ENCODE measurements around the gene CX3CR1. TPM values are rescaled to one million over a fixed set of nuclear protein-coding genes. Genes with fewer than 3 reads are reported as not detected.

The CX3CR1 gene
- total RNA-seq, 1 donor from 2014 or later, result not detected

DNA sequence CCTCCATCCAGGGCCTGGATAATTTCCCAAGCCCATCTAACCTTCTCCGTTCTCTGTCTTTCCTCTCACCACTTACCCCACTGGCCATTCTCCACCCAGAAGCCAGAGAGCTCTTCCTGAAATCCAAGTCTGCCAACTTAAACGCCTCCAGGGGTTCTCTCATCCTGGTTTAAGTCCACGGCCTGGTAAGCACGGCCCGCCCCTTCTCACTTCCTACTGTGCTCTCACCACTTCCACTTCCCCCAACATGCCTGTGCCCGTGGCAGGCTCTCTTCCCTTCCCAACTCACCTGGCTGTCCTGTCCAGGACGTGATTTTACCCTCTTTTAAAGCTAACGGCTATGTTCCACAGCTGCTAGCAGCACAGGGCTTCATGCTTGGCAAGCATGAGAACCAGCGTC is 1.7 kb upstream of the CX3CR1 start:
- no peak for DNase-seq
- peaks cover 2% of the 10 kb centered on the region for H3K27me3 Mint-ChIP-seq (ENCODE audit: unreplicated experiment)
- no peaks in the 10 kb centered on the region for H3K36me3 Mint-ChIP-seq (ENCODE audit: unreplicated experiment)
- TF ChIP-seq, protein P1, sequence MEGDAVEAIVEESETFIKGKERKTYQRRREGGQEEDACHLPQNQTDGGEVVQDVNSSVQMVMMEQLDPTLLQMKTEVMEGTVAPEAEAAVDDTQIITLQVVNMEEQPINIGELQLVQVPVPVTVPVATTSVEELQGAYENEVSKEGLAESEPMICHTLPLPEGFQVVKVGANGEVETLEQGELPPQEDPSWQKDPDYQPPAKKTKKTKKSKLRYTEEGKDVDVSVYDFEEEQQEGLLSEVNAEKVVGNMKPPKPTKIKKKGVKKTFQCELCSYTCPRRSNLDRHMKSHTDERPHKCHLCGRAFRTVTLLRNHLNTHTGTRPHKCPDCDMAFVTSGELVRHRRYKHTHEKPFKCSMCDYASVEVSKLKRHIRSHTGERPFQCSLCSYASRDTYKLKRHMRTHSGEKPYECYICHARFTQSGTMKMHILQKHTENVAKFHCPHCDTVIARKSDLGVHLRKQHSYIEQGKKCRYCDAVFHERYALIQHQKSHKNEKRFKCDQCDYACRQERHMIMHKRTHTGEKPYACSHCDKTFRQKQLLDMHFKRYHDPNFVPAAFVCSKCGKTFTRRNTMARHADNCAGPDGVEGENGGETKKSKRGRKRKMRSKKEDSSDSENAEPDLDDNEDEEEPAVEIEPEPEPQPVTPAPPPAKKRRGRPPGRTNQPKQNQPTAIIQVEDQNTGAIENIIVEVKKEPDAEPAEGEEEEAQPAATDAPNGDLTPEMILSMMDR (IDR thresholded peaks at IDR 0.05; ENCODE audit: partially characterized antibody, unreplicated experiment), result no peak
- H3K4me3 Mint-ChIP-seq (ENCODE audit: unreplicated experiment), result no peak overlapping the region
- H3K27ac Mint-ChIP-seq (ENCODE audit: unreplicated experiment), result no peak overlapping the region
- H3K4me1 Mint-ChIP-seq (ENCODE audit: low read depth, unreplicated experiment), result no peaks in the 10 kb centered on the region
- H3K9me3 Mint-ChIP-seq (ENCODE audit: unreplicated experiment), result peaks cover 1% of the 10 kb centered on the region

DNA sequence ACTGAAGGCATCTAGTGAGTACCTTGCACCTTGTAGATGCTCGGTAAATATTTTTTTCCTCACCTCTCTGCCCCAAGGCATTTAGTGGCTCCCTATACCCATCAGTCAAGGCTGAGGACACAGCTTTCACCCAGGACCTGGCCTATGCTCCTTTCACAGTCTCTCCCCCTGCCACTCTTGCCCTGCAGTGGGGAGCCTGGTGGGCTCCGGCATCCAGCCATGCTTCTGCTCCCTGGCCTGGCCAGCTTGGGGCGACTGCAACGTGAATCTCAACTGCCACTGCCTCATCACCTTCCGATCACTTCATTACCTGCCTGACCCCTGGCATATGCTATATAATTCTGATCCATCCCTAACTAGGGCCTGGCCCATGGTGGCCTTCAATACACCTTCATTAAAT is 735 bp upstream of the CX3CR1 start:
- peaks cover 1% of the 10 kb centered on the region for H3K9me3 Mint-ChIP-seq (ENCODE audit: unreplicated experiment)
- no peak overlapping the region for H3K27ac Mint-ChIP-seq (ENCODE audit: unreplicated experiment)
- H3K27me3 Mint-ChIP-seq (ENCODE audit: unreplicated experiment), result peaks cover 2% of the 10 kb centered on the region
- no peaks in the 10 kb centered on the region for H3K36me3 Mint-ChIP-seq (ENCODE audit: unreplicated experiment)
- TF ChIP-seq, protein P1 (IDR thresholded peaks at IDR 0.05; ENCODE audit: partially characterized antibody, unreplicated experiment), result no peak
- DNase-seq, result no peak
- H3K4me1 Mint-ChIP-seq (ENCODE audit: low read depth, unreplicated experiment), result no peaks in the 10 kb centered on the region
- H3K4me3 Mint-ChIP-seq (ENCODE audit: unreplicated experiment), result no peak overlapping the region

DNA sequence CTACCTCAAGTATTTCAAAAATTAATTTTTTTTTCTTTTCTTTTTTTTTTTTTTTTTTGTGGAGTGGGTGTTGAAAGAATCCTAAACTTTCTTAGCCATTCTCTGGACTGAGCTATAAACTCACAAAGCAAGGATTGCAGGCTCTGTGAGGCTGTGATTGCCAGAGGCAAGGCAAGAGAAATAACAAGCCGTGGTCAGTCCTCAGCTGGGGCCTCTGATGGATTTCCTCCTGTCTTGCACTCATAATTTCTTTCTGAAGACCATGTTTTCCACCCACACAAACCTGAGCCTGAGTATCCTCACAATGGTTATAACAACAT is 1.3 kb downstream of the CX3CR1 start:
- TF ChIP-seq, protein P1 (IDR thresholded peaks at IDR 0.05; ENCODE audit: partially characterized antibody, unreplicated experiment), result no peak
- no peak overlapping the region for H3K4me3 Mint-ChIP-seq (ENCODE audit: unreplicated experiment)
- DNase-seq, result no peak
- H3K4me1 Mint-ChIP-seq (ENCODE audit: low read depth, unreplicated experiment), result no peaks in the 10 kb centered on the region
- no peaks in the 10 kb centered on the region for H3K36me3 Mint-ChIP-seq (ENCODE audit: unreplicated experiment)
- no peak overlapping the region for H3K27ac Mint-ChIP-seq (ENCODE audit: unreplicated experiment)
- H3K9me3 Mint-ChIP-seq (ENCODE audit: unreplicated experiment), result peaks cover 1% of the 10 kb centered on the region
- peaks cover 2% of the 10 kb centered on the region for H3K27me3 Mint-ChIP-seq (ENCODE audit: unreplicated experiment)

DNA sequence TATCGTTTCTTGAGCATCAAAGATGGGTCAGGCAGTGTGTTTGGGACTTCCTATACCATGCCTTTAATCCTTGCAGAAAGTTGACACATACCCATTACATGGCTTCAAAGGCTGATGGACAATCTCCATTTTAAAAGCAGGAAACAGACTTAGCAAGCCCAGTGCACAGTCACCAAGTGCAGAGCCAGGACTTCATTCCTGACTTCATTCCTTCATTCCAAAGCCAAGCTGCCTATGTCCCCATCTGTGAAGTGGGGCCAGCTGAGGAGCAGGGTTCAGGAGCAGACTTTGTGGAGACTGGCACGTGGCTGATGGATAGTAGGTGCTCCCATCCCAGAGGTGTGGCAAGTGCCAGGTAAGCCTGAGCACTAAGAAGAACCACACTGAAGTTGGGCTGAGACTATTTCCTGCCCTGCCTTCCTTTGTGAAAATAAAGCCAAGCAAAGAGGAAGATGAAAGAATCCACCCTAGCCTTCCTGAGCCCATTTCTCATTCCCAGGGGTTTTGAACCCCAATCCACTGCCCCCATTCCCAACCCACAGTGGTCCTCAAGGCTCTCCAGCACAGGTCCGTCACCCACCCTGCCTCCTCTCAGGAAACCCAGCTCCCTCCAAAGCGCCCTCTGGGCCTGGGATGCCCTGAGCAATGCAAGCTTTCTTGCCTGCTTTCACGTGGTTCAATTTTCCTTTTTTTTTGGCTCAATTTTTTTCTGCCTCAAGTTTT is 1.8 kb downstream of the CX3CR1 start:
- Mint-ChIP-seq H3K27ac (ENCODE audit: unreplicated experiment) (no peak overlapping the region), H3K4me1 (ENCODE audit: low read depth, unreplicated experiment) (no peaks in the 10 kb centered on the region), H3K4me3 (ENCODE audit: unreplicated experiment) (no peak overlapping the region), H3K27me3 (ENCODE audit: unreplicated experiment) (peaks cover 2% of the 10 kb centered on the region), H3K36me3 (ENCODE audit: unreplicated experiment) (no peaks in the 10 kb centered on the region), H3K9me3 (ENCODE audit: unreplicated experiment) (peaks cover 1% of the 10 kb centered on the region)
- no peak for DNase-seq
- TF ChIP-seq, protein P1 (IDR thresholded peaks at IDR 0.05; ENCODE audit: partially characterized antibody, unreplicated experiment), result no peak

DNA sequence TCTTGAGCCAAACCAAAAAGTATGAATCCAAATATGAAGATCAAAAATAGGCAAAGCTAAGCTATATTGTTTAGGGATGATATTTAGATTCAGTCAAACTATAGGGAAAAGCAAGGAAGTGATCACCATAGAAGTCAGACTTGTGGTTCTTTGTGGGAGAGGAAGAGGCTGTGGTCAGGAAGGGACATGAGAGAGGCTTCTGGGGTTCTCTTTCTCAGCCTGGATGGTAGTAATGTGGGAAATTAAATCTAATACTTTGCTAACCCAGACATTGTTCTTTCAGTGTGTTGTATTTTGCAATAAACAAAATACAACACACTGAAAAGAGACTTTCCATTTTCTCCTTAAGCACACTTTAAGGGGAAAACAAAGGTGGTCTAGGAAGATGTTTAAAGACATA is 3.1 kb downstream of the CX3CR1 start:
- Mint-ChIP-seq H3K36me3 (ENCODE audit: unreplicated experiment) (no peaks in the 10 kb centered on the region), H3K4me1 (ENCODE audit: low read depth, unreplicated experiment) (no peaks in the 10 kb centered on the region), H3K27ac (ENCODE audit: unreplicated experiment) (no peak overlapping the region), H3K9me3 (ENCODE audit: unreplicated experiment) (peaks cover 1% of the 10 kb centered on the region), H3K27me3 (ENCODE audit: unreplicated experiment) (peaks cover 2% of the 10 kb centered on the region), H3K4me3 (ENCODE audit: unreplicated experiment) (no peak overlapping the region)
- TF ChIP-seq, protein P1 (IDR thresholded peaks at IDR 0.05; ENCODE audit: partially characterized antibody, unreplicated experiment), result no peak
- no peak for DNase-seq

Data from glutamatergic neuron (in vitro differentiated cells).